ENCODE measurements around the gene DLGAP1.
"Not testable (repeated sequence)": the region's sequence is repeated elsewhere in the genome, so short reads cannot be mapped to it uniquely, and the experiment has no call there.

The DLGAP1 gene

GRCh38 chr18:4353853-4354418 is 101.2 kb downstream of the DLGAP1 start:
- no peaks in the 10 kb centered on the region for H3K4me1 Mint-ChIP-seq (ENCODE audit: low read depth)

GRCh38 chr18:4352746-4353551 is 102.2 kb downstream of the DLGAP1 start:
- H3K27me3 Mint-ChIP-seq: no peaks in the 10 kb centered on the region
- H3K4me1 Mint-ChIP-seq (ENCODE audit: low read depth): no peaks in the 10 kb centered on the region
- no peak overlapping the region for H3K27ac Mint-ChIP-seq
- no peak overlapping the region for H3K4me3 Mint-ChIP-seq
- no peaks in the 10 kb centered on the region for H3K36me3 Mint-ChIP-seq
- H3K9me3 Mint-ChIP-seq (ENCODE audit: low read depth): peaks cover 14% of the 10 kb centered on the region

More at GRCh38 chr18:4353853-4354418, 101.2 kb downstream of the DLGAP1 start:
- H3K4me3 Mint-ChIP-seq: no peak overlapping the region
- peaks cover 17% of the 10 kb centered on the region for H3K9me3 Mint-ChIP-seq (ENCODE audit: low read depth)
- no peaks in the 10 kb centered on the region for H3K36me3 Mint-ChIP-seq
- H3K27ac Mint-ChIP-seq: no peak overlapping the region
- no peaks in the 10 kb centered on the region for H3K27me3 Mint-ChIP-seq

DNA sequence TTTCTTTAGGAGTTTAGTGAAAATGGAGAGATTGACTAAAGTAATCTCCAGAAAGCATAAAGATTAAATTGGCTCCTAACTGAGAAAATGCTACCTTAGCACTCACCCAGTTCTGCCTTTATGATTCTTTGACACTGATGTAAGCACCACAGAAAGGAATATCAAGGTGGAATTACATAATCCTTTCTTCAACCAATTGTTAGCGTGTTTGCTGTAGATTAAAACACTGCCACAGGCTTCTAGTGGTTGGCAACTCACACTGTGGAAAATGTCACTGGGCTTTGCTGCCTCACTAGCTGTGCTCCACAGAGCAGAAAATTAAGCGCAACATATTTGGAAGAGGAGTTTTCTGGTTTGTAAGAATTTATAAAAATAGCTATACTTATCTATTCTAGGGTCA is 104.1 kb downstream of the DLGAP1 start:
- Mint-ChIP-seq H3K27me3 (no peaks in the 10 kb centered on the region), H3K36me3 (no peaks in the 10 kb centered on the region), H3K9me3 (ENCODE audit: low read depth) (peaks cover 13% of the 10 kb centered on the region), H3K27ac (no peak overlapping the region), H3K4me3 (no peak overlapping the region), H3K4me1 (ENCODE audit: low read depth) (no peaks in the 10 kb centered on the region)

- Mint-ChIP-seq H3K27me3 (no peaks in the 10 kb centered on the region), H3K27ac (no peak overlapping the region), H3K36me3 (no peaks in the 10 kb centered on the region), H3K4me1 (ENCODE audit: low read depth) (no peaks in the 10 kb centered on the region), H3K4me3 (no peak overlapping the region), H3K9me3 (ENCODE audit: low read depth) (no peaks in the 10 kb centered on the region)
Measured at GRCh38 chr18:4335386-4335785, 119.7 kb downstream of the DLGAP1 start.

GRCh38 chr18:4333043-4333442 is 122.1 kb downstream of the DLGAP1 start:
- Mint-ChIP-seq H3K36me3 (no peaks in the 10 kb centered on the region), H3K27me3 (no peaks in the 10 kb centered on the region), H3K27ac (no peak overlapping the region), H3K4me3 (no peak overlapping the region), H3K9me3 (ENCODE audit: low read depth) (no peaks in the 10 kb centered on the region), H3K4me1 (ENCODE audit: low read depth) (no peaks in the 10 kb centered on the region)

DNA sequence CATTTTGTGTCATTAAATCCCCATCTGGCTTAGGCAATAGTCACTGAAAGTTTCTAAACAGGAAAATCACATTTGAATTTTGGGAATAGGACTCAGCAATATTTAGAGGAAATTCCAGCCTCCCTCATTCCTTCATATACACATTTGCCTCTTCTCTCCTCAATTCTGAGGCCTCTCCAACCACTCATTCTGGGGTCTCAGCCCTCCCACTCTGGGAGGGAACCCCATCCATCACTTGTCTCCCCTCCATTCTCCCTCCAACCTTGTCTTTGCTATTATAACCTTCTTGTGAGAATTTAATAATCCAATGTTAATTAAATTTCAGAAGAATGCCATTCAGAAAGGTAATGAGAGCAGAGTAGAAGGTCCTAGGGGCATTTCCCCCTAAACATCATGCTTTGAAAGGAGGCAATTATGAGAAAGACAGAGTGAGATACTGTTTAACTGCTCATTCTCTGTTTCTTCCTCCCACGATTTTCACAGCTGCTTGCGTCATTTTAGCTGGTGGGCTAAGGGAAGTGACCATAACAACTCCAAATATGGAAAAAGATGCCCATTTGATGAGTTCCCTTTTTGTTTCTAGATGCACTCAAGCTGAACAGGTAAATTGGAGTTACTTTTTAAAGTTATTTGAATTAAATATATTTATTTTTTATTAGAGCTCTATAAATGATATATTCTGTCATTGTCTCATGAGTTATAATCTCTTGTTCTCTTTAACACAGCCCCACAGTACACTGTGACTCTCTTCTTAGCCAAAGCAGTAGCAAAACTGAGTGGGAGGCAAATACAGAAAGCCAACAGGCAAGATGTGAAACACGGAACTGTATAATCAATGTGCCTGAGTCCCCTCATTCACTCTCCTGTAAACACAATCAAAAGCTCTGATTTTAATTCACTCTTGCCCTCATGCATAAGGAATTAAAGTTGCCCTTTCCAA is 135.1 kb downstream of the DLGAP1 start:
- H3K9me3 Mint-ChIP-seq (ENCODE audit: low read depth): no peaks in the 10 kb centered on the region

GRCh38 chr18:4318311-4318710 is 136.8 kb downstream of the DLGAP1 start:
- H3K4me1 Mint-ChIP-seq (ENCODE audit: low read depth): no peaks in the 10 kb centered on the region
- H3K36me3 Mint-ChIP-seq: no peaks in the 10 kb centered on the region
- H3K27ac Mint-ChIP-seq: no peak overlapping the region
- H3K9me3 Mint-ChIP-seq (ENCODE audit: low read depth): no peaks in the 10 kb centered on the region
- H3K27me3 Mint-ChIP-seq: no peaks in the 10 kb centered on the region
- H3K4me3 Mint-ChIP-seq: no peak overlapping the region

More for the DNA sequence above, 135.1 kb downstream of the DLGAP1 start:
- Mint-ChIP-seq H3K4me3 (no peak overlapping the region), H3K27me3 (no peaks in the 10 kb centered on the region), H3K4me1 (ENCODE audit: low read depth) (no peaks in the 10 kb centered on the region), H3K36me3 (no peaks in the 10 kb centered on the region), H3K27ac (no peak overlapping the region)

DNA sequence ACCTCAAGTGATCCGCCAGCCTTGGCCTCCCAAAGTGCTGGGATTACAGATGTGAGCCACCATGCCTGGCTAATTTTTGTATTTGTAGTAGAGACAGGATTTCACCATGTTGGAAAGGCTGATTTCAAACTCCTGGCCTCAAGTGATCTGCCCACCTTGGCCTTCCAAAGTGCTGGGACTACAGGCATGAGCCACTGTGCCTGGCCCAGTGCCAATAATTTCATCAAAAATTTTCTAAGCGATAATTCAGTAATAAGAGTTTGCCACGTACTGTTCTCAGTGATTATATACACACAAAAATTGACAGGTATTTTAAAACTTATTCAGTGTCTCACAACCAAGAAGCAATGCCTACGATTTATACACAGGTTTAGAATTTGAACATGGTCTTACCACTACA is 143.2 kb downstream of the DLGAP1 start:
- H3K27me3 Mint-ChIP-seq; H3K4me3 Mint-ChIP-seq; H3K9me3 Mint-ChIP-seq (ENCODE audit: low read depth); H3K4me1 Mint-ChIP-seq (ENCODE audit: low read depth); H3K27ac Mint-ChIP-seq; H3K36me3 Mint-ChIP-seq: not testable (repeated sequence)

- no peaks in the 10 kb centered on the region for H3K4me1 Mint-ChIP-seq (ENCODE audit: low read depth)
- no peak overlapping the region for H3K27ac Mint-ChIP-seq
- no peaks in the 10 kb centered on the region for H3K27me3 Mint-ChIP-seq
- H3K9me3 Mint-ChIP-seq (ENCODE audit: low read depth): no peaks in the 10 kb centered on the region
- no peaks in the 10 kb centered on the region for H3K36me3 Mint-ChIP-seq
- H3K4me3 Mint-ChIP-seq: no peak overlapping the region
Measured at GRCh38 chr18:4311136-4311535, 144.0 kb downstream of the DLGAP1 start.

DNA sequence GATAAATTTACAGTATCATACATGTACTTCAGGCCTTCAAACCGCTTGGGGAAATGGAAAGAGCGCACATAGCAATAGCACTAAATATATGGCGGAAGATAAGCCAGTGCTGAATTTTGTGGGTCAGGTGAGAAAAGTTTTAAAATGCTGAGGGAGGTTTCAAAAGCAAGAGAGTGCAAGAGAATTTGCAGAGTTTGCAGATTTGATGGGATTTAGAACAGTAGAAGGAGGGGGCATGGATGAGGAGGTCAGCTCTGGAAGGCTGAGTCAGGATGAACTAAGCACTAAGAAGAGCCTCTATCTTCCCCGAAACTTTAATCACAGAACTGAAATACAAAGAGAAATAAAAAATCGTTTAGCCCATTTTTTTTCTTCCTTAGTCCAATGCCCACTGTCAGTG is 145.9 kb downstream of the DLGAP1 start:
- Mint-ChIP-seq H3K9me3 (ENCODE audit: low read depth) (no peaks in the 10 kb centered on the region), H3K27ac (no peak overlapping the region), H3K36me3 (no peaks in the 10 kb centered on the region), H3K27me3 (no peaks in the 10 kb centered on the region), H3K4me1 (ENCODE audit: low read depth) (no peaks in the 10 kb centered on the region), H3K4me3 (no peak overlapping the region)

- no peaks in the 10 kb centered on the region for H3K9me3 Mint-ChIP-seq (ENCODE audit: low read depth)
- no peak overlapping the region for H3K27ac Mint-ChIP-seq
- H3K4me1 Mint-ChIP-seq (ENCODE audit: low read depth): no peaks in the 10 kb centered on the region
- no peaks in the 10 kb centered on the region for H3K36me3 Mint-ChIP-seq
- H3K4me3 Mint-ChIP-seq: no peak overlapping the region
- H3K27me3 Mint-ChIP-seq: no peaks in the 10 kb centered on the region
Measured at GRCh38 chr18:4308576-4308975, 146.5 kb downstream of the DLGAP1 start.

GRCh38 chr18:4299395-4299794 is 155.7 kb downstream of the DLGAP1 start:
- no peaks in the 10 kb centered on the region for H3K36me3 Mint-ChIP-seq
- H3K4me1 Mint-ChIP-seq (ENCODE audit: low read depth): no peaks in the 10 kb centered on the region
- no peak overlapping the region for H3K27ac Mint-ChIP-seq
- no peak overlapping the region for H3K4me3 Mint-ChIP-seq
- H3K9me3 Mint-ChIP-seq (ENCODE audit: low read depth): no peaks in the 10 kb centered on the region
- H3K27me3 Mint-ChIP-seq: no peaks in the 10 kb centered on the region

- Mint-ChIP-seq H3K27me3 (no peaks in the 10 kb centered on the region), H3K4me3 (no peak overlapping the region), H3K27ac (no peak overlapping the region), H3K9me3 (ENCODE audit: low read depth) (peaks cover 5% of the 10 kb centered on the region), H3K36me3 (no peaks in the 10 kb centered on the region), H3K4me1 (ENCODE audit: low read depth) (no peaks in the 10 kb centered on the region)
Measured at GRCh38 chr18:4293337-4293736, 161.8 kb downstream of the DLGAP1 start.

GRCh38 chr18:4292696-4293095 is 162.4 kb downstream of the DLGAP1 start:
- H3K4me1 Mint-ChIP-seq (ENCODE audit: low read depth): no peaks in the 10 kb centered on the region
- H3K4me3 Mint-ChIP-seq: no peak overlapping the region
- H3K9me3 Mint-ChIP-seq (ENCODE audit: low read depth): peaks cover 5% of the 10 kb centered on the region
- no peaks in the 10 kb centered on the region for H3K36me3 Mint-ChIP-seq
- no peak overlapping the region for H3K27ac Mint-ChIP-seq
- H3K27me3 Mint-ChIP-seq: no peaks in the 10 kb centered on the region

DNA sequence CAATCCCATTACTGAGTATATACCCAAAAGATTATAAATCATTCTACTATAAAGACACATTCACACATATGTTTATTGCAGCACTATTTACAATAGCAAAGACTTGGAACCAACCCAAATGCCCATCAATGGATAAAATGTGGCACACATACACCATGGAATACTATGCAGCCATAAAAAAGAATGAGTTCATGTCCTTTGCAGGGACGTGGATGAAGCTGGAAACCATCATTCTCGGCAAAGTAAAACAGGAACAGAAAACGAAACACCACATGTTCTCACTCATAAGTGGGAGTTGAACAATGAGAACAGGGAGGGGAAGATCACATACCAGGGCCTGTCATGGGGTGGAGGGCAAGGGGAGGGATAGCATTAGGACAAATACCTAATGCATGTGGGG is 167.8 kb downstream of the DLGAP1 start:
- H3K36me3 Mint-ChIP-seq; H3K4me1 Mint-ChIP-seq (ENCODE audit: low read depth); H3K9me3 Mint-ChIP-seq (ENCODE audit: low read depth); H3K27ac Mint-ChIP-seq; H3K27me3 Mint-ChIP-seq; H3K4me3 Mint-ChIP-seq: not testable (repeated sequence)
